Effector memory CD8-positive, alpha-beta T cell (primary cell): ENCODE measurements around the gene TRIM6.
A peak's percentile ranks its signal among the peaks of the same experiment; 100 is the strongest.
"Not testable (repeated sequence)": the region's sequence is repeated elsewhere in the genome, so short reads cannot be mapped to it uniquely, and the experiment has no call there.

Experiments used
- ATAC-seq: fragments of 150-1000 bp; cut with Tn5 transposase; replicated peaks from 2 replicates; pipeline ENCODE4 v1.10.0; 2021; ENCODE audit warnings: mild to moderate bottlenecking, moderate library complexity
- DNase-seq, 3 experiments: peaks; one replicate each; pipeline ENCODE4 v3.0.0; 2021
- H3K27ac Mint-ChIP-seq, 2 donors: one replicate each; pipeline ENCODE4 v1.8.0; 2022; ENCODE audit warnings: mild to moderate bottlenecking in 2 of 2, mixed read lengths in 2 of 2, moderate library complexity in 2 of 2
- H3K27me3 Mint-ChIP-seq, 2 donors: one replicate each; pipeline ENCODE4 v1.8.0; 2022; ENCODE audit warnings: mixed read lengths in 2 of 2
- H3K36me3 Mint-ChIP-seq: one replicate; pipeline ENCODE4 v1.8.0; 2022; ENCODE audit warnings: mild to moderate bottlenecking, moderate library complexity, mixed read lengths; ENCODE audit not compliant: insufficient read depth
- H3K4me1 Mint-ChIP-seq, 2 donors: one replicate each; pipeline ENCODE4 v1.8.0; 2022; ENCODE audit warnings: low read depth in 2 of 2, mixed read lengths in 2 of 2
- H3K4me3 Mint-ChIP-seq, 2 donors: one replicate each; pipeline ENCODE4 v1.8.0; 2022; ENCODE audit warnings: mild to moderate bottlenecking in 2 of 2, mixed read lengths in 2 of 2, moderate library complexity in 2 of 2
- H3K9me3 Mint-ChIP-seq, 2 donors: one replicate each; pipeline ENCODE4 v1.8.0; 2022; ENCODE audit warnings: mixed read lengths in 2 of 2

The TRIM6 gene

GRCh38 chr11:5581014-5581413 is 15.4 kb upstream of the TRIM6 start:
- no peaks in the 10 kb centered on the region for H3K9me3 Mint-ChIP-seq
- H3K4me1 Mint-ChIP-seq: no peaks in the 10 kb centered on the region
- H3K4me3 Mint-ChIP-seq: no peak overlapping the region
- ATAC-seq: no peak
- no peak for DNase-seq
- H3K27me3 Mint-ChIP-seq: no peaks in the 10 kb centered on the region
- no peaks in the 10 kb centered on the region for H3K36me3 Mint-ChIP-seq
- no peak overlapping the region for H3K27ac Mint-ChIP-seq

DNA sequence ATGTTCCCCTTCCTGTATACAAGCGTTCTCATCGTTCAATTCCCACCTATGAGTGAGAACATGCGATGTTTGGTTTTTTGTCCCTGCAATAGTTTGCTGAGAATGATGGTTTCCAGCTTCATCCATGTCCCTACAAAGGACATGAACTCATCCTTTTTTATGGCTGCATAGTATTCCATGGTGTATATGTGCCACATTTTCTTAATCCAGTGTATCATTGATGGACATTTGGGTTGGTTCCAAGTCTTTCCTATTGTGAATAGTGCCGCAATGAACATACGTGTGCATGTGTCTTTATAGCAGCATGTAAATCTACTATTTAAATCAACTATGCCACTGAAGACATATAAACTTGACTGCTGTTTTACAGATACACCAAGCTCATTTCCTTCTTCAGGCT is 12.0 kb upstream of the TRIM6 start:
- not testable (repeated sequence) for DNase-seq, H3K27me3 Mint-ChIP-seq, ATAC-seq, H3K4me1 Mint-ChIP-seq, H3K36me3 Mint-ChIP-seq, H3K4me3 Mint-ChIP-seq, H3K9me3 Mint-ChIP-seq, H3K27ac Mint-ChIP-seq

- H3K36me3 Mint-ChIP-seq, H3K4me3 Mint-ChIP-seq, H3K4me1 Mint-ChIP-seq, H3K9me3 Mint-ChIP-seq, DNase-seq, H3K27ac Mint-ChIP-seq, ATAC-seq, H3K27me3 Mint-ChIP-seq: not testable (repeated sequence)
These were observed 6.5 kb upstream of the TRIM6 start for GRCh38 chr11:5589906-5590305.

- Mint-ChIP-seq H3K27ac (no peak overlapping the region), H3K4me3 (no peak overlapping the region), H3K36me3 (no peaks in the 10 kb centered on the region), H3K9me3 (no peaks in the 10 kb centered on the region), H3K27me3 (peaks cover 6 to 7% of the 10 kb centered on the region in 2 donors), H3K4me1 (peaks cover 0 to 2% of the 10 kb centered on the region in 2 donors)
- ATAC-seq (no peak), DNase-seq (no peak)
These were observed 4.8 kb upstream of the TRIM6 start for GRCh38 chr11:5591613-5592012.

- ATAC-seq (no peak), DNase-seq (no peak)
- Mint-ChIP-seq H3K4me3 (no peak overlapping the region), H3K27me3 (peaks cover 16 to 17% of the 10 kb centered on the region in 2 donors), H3K36me3 (no peaks in the 10 kb centered on the region), H3K9me3 (no peaks in the 10 kb centered on the region), H3K27ac (no peak overlapping the region), H3K4me1 (peaks cover 0 to 2% of the 10 kb centered on the region in 2 donors)
These were observed 3.8 kb upstream of the TRIM6 start for GRCh38 chr11:5592615-5593014.

GRCh38 chr11:5593146-5593545 is 3.3 kb upstream of the TRIM6 start:
- Mint-ChIP-seq H3K27ac (no peak overlapping the region), H3K4me3 (no peak overlapping the region), H3K9me3 (no peaks in the 10 kb centered on the region), H3K4me1 (peaks cover 0 to 2% of the 10 kb centered on the region in 2 donors), H3K27me3 (peaks cover 21 to 22% of the 10 kb centered on the region in 2 donors), H3K36me3 (no peaks in the 10 kb centered on the region)
- DNase-seq (no peak), ATAC-seq (no peak)

- Mint-ChIP-seq H3K27ac (no peak overlapping the region), H3K36me3 (no peaks in the 10 kb centered on the region), H3K9me3 (no peaks in the 10 kb centered on the region), H3K27me3 (peaks cover 22 to 23% of the 10 kb centered on the region in 2 donors), H3K4me3 (no peak overlapping the region), H3K4me1 (peaks cover 0 to 2% of the 10 kb centered on the region in 2 donors)
- ATAC-seq (no peak), DNase-seq (no peak)
These were observed 1.5 kb downstream of the TRIM6 start for GRCh38 chr11:5597953-5598352.

DNA sequence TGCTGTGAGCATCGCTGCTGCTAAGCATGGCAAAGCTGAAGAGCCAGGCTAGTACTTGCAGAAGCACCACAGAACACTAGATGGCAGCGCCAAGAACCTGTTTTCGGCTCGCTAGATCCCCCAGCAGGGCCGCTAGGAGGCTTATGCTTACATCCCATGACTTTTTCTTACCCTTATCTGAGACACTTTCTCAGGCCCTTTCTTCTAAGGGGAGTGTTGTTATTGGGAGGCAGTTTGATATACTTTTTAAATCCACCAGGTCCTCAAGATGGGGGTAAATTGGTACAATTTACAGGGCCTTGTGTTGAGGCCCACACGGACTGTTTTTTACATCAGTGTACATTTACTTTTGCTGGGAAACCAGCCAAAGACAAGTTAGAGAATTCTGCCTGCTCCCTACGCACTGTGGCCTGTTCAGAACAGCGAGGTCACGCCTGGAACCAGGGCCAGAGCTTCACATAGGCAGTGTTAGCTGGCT is 4.0 kb downstream of the TRIM6 start:
- H3K4me1 Mint-ChIP-seq: peaks cover 0 to 2% of the 10 kb centered on the region in 2 donors
- H3K27ac Mint-ChIP-seq: no peak overlapping the region
- peaks cover 22 to 23% of the 10 kb centered on the region in 2 donors for H3K27me3 Mint-ChIP-seq
- H3K36me3 Mint-ChIP-seq: no peaks in the 10 kb centered on the region
- no peaks in the 10 kb centered on the region for H3K9me3 Mint-ChIP-seq
- peak; percentile 92 for ATAC-seq
- no peak overlapping the region for H3K4me3 Mint-ChIP-seq
- peak; percentile 44 to 51 (median 45) for DNase-seq

- not testable (repeated sequence) for H3K36me3 Mint-ChIP-seq, H3K4me3 Mint-ChIP-seq, DNase-seq, ATAC-seq, H3K27me3 Mint-ChIP-seq, H3K27ac Mint-ChIP-seq, H3K4me1 Mint-ChIP-seq, H3K9me3 Mint-ChIP-seq
These were observed 6.4 kb downstream of the TRIM6 start for GRCh38 chr11:5602791-5603190.

- ATAC-seq: no peak
- Mint-ChIP-seq H3K4me3 (no peak overlapping the region), H3K36me3 (no peaks in the 10 kb centered on the region), H3K9me3 (no peaks in the 10 kb centered on the region), H3K27ac (no peak overlapping the region), H3K4me1 (no peaks in the 10 kb centered on the region), H3K27me3 (no peaks in the 10 kb centered on the region)
- no peak for DNase-seq
These were observed 6.9 kb downstream of the TRIM6 start for GRCh38 chr11:5603326-5603725.

DNA sequence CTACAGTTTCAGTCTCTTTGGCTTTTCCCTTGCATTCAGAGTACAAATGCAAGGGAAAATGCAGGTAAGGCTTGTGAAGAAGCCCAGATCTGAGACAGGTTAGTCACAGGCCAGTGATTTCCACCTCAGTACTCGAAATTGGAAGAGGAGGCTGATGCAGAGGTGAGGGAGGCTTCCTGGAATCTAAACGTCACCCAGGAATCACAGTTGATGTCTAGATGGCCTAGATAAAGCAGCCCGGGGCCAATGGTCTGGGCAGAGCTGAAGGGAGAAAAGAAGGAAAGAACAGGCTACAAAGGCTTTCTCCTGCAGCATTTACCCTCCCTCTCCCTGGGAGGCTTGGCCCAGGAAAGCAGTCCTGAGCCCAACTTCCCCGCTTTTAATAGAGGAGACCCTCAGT is 8.5 kb downstream of the TRIM6 start:
- Mint-ChIP-seq H3K36me3 (no peaks in the 10 kb centered on the region), H3K9me3 (no peaks in the 10 kb centered on the region), H3K27ac (peak overlapping the region in 1 of 2 donors; percentile 33), H3K4me3 (no peak overlapping the region), H3K4me1 (no peaks in the 10 kb centered on the region), H3K27me3 (peaks cover 0 to 1% of the 10 kb centered on the region in 2 donors)
- ATAC-seq: no peak
- DNase-seq: no peak

- Mint-ChIP-seq H3K27ac (no peak overlapping the region), H3K36me3 (no peaks in the 10 kb centered on the region), H3K27me3 (peaks cover 0 to 6% of the 10 kb centered on the region in 2 donors), H3K4me3 (no peak overlapping the region), H3K4me1 (no peaks in the 10 kb centered on the region), H3K9me3 (no peaks in the 10 kb centered on the region)
- ATAC-seq: no peak
- DNase-seq: no peak
These were observed 9.4 kb downstream of the TRIM6 start for GRCh38 chr11:5605849-5606248.

DNA sequence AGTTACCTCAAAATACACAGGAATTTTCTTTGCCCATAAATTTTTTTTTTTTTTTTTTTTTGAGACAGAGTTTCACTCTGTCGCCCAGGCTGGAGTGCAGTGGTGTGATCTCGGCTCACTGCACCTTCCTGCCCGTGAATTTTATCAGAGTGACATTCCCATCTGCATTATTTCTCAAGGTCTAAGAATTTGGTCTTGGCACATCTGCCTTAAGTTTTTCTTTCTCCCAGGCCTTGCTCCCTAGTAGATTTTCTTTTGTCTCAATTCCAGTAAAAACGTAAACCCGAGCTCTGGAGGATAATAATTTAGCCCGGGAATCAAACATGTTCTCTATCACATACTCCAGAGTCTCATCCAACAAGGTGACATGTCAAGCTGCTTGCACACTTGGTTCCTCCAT is 12.4 kb downstream of the TRIM6 start:
- Mint-ChIP-seq H3K27me3 (peaks cover 0 to 6% of the 10 kb centered on the region in 2 donors), H3K9me3 (no peaks in the 10 kb centered on the region), H3K27ac (no peak overlapping the region), H3K4me1 (no peaks in the 10 kb centered on the region), H3K4me3 (no peak overlapping the region), H3K36me3 (no peaks in the 10 kb centered on the region)
- ATAC-seq (no peak), DNase-seq (no peak)

DNA sequence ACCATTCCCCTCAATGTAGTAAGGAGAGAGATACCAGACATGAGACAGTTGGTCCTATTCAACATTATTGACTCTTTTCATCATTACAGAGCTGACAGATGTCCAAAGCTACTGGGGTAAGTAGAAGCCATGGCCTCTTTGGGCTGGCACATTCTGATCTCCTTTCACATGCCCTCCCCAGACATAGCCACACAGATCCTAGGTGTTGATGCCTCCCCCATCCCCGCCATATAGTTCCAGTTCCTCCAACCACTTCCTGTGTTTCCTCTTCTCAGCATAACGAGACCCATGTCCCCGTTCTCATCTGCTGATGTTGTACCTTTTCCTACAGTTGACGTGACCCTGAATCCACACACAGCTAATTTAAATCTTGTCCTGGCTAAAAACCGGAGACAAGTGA is 14.0 kb downstream of the TRIM6 start:
- H3K27me3 Mint-ChIP-seq: peaks cover 0 to 6% of the 10 kb centered on the region in 2 donors
- ATAC-seq (no peak), DNase-seq (no peak)
- H3K4me1 Mint-ChIP-seq: no peaks in the 10 kb centered on the region
- H3K4me3 Mint-ChIP-seq: no peak overlapping the region
- H3K36me3 Mint-ChIP-seq: no peaks in the 10 kb centered on the region
- H3K9me3 Mint-ChIP-seq: no peaks in the 10 kb centered on the region
- no peak overlapping the region for H3K27ac Mint-ChIP-seq

GRCh38 chr11:5611627-5612026 is 15.2 kb downstream of the TRIM6 start:
- H3K36me3 Mint-ChIP-seq: no peaks in the 10 kb centered on the region
- H3K9me3 Mint-ChIP-seq: no peaks in the 10 kb centered on the region
- peaks cover 0 to 6% of the 10 kb centered on the region in 2 donors for H3K27me3 Mint-ChIP-seq
- H3K4me3 Mint-ChIP-seq: no peak overlapping the region
- H3K27ac Mint-ChIP-seq: no peak overlapping the region
- no peak for ATAC-seq
- DNase-seq: no peak
- H3K4me1 Mint-ChIP-seq: no peaks in the 10 kb centered on the region
